GM21528 (cell line): Measurements from ENCODE around the gene MTX3.

ENCODE experiments used
- ATAC-seq: cut with Tn5 transposase; IDR thresholded peaks from one replicate; pipeline ENCODE4 v1.9.1; 2021; ENCODE audit warnings: mild to moderate bottlenecking, moderate library complexity; ENCODE audit not compliant: unreplicated experiment, low FRiP score

MTX3 gene

GRCh38 chr5:79984363-79984762 is 6.7 kb downstream of the MTX3 start:
- no peak for ATAC-seq

- ATAC-seq, result no peak
Observed at GRCh38 chr5:79983618-79984017, 7.4 kb downstream of the MTX3 start.

GRCh38 chr5:79982136-79982535 is 8.9 kb downstream of the MTX3 start:
- no peak for ATAC-seq

GRCh38 chr5:79976759-79977515 is 14.1 kb downstream of the MTX3 start:
- ATAC-seq, result no peak

- no peak for ATAC-seq
Observed at GRCh38 chr5:79975422-79975821, 15.6 kb downstream of the MTX3 start.

GRCh38 chr5:79974886-79975285 is 16.2 kb downstream of the MTX3 start:
- no peak for ATAC-seq

GRCh38 chr5:79973996-79974395 is 17.1 kb downstream of the MTX3 start:
- ATAC-seq, result no peak

GRCh38 chr5:79973511-79973910 is 17.6 kb downstream of the MTX3 start:
- no peak for ATAC-seq

GRCh38 chr5:79971156-79971555 is 19.9 kb downstream of the MTX3 start:
- ATAC-seq, result no peak

- no peak for ATAC-seq
Observed at GRCh38 chr5:79966448-79966847, 24.6 kb downstream of the MTX3 start.

- ATAC-seq, result no peak
Observed at GRCh38 chr5:79964136-79964535, 26.9 kb downstream of the MTX3 start.

- ATAC-seq, result no peak
Observed at GRCh38 chr5:79963261-79964061, 27.6 kb downstream of the MTX3 start.

GRCh38 chr5:79962575-79963222 is 28.4 kb downstream of the MTX3 start:
- ATAC-seq, result no peak

GRCh38 chr5:79961716-79962574 is 29.1 kb downstream of the MTX3 start:
- no peak for ATAC-seq

GRCh38 chr5:79959407-79959806 is 31.7 kb downstream of the MTX3 start:
- no peak for ATAC-seq

GRCh38 chr5:79955941-79956670 is 35.0 kb downstream of the MTX3 start:
- ATAC-seq, result no peak

GRCh38 chr5:79955356-79955895 is 35.6 kb downstream of the MTX3 start:
- ATAC-seq, result no peak

GRCh38 chr5:79954620-79955019 is 36.4 kb downstream of the MTX3 start:
- ATAC-seq, result no peak

GRCh38 chr5:79947567-79947966 is 43.5 kb downstream of the MTX3 start:
- ATAC-seq, result no peak

GRCh38 chr5:79938468-79938867 is 52.6 kb downstream of the MTX3 start:
- ATAC-seq, result no peak
